ENCODE measurements around the gene DOCK11. TPM values are rescaled to one million over a fixed set of nuclear protein-coding genes. Genes with fewer than 3 reads are reported as not detected.
A peak's percentile ranks its signal among the peaks of the same experiment; 100 is the strongest.
"Not testable (repeated sequence)": the region's sequence is repeated elsewhere in the genome, so short reads cannot be mapped to it uniquely, and the experiment has no call there.

DOCK11 gene
- total RNA-seq, 1 experiment from 2014 or later, result 2.7 TPM

DNA sequence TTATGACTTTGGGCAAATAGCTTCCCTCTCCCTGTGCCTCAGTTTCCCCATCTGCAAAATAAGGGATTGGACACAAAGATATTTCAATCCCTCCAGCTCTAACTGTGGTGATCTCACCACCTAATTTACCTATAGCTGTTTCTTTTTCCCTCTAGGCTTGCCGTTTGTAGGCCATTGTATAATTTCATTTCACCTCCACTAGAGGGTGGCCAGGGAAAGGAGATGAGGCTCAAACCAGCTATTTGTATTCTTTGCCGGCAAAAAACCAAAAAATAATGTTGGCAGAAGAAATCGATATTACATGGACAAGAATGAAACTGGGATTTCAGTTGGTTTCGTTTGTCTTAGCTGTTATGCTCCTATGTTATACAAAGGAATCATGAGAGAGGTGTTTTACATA, 36.1 kb upstream of the DOCK11 start:
- ChIA-PET CTCF (interaction anchor here (0.7 to 1.5 kb wide), 7 partner anchors 13 to 380 kb away, joined by 3 to 45 read pairs (median 4); partner anchors contain the start of gene DOCK11), POLR2A (interaction anchor here (0.8 kb wide), 1 partner anchor 142 kb away, joined by 4 read pairs; no protein-coding TSS in a partner anchor)
- intact Hi-C loops (cut with micrococcal nuclease; ENCODE audit: unreplicated experiment), result loop anchor here (1.0 kb wide), 1 partner anchor 142 kb away; no protein-coding TSS in a partner anchor
- no peak overlapping the region for H3K27ac Mint-ChIP-seq (ENCODE audit: unreplicated experiment)
- no peaks in the 10 kb centered on the region for H3K4me1 Mint-ChIP-seq (ENCODE audit: low read depth, unreplicated experiment)
- BruUV-seq (replicated peaks), result no TSS peak
- no peaks in the 10 kb centered on the region for H3K4me1 ChIP-seq
- no peaks in the 10 kb centered on the region for H3K9me3 ChIP-seq
- no peaks in the 10 kb centered on the region for H3K36me3 Mint-ChIP-seq (ENCODE audit: insufficient read depth, unreplicated experiment)
- peak in 1 of 2 experiments; percentile 28 for DNase-seq
- H3K36me3 ChIP-seq (ENCODE audit: control insufficient read depth, insufficient read depth, low read length), result no peaks in the 10 kb centered on the region
- H3K4me3 ChIP-seq (ENCODE audit: low read depth, low read length), result no peak overlapping the region
- H3K9me3 Mint-ChIP-seq (ENCODE audit: unreplicated experiment), result no peaks in the 10 kb centered on the region
- no peaks in the 10 kb centered on the region for H3K27me3 ChIP-seq (replicated peaks; ENCODE audit: control insufficient read depth, insufficient read depth, low read length)
- no peak overlapping the region for H3K4me3 Mint-ChIP-seq (ENCODE audit: unreplicated experiment)
- H3K27me3 Mint-ChIP-seq (ENCODE audit: insufficient read depth, unreplicated experiment), result no peaks in the 10 kb centered on the region
- TF ChIP-seq, protein P1, sequence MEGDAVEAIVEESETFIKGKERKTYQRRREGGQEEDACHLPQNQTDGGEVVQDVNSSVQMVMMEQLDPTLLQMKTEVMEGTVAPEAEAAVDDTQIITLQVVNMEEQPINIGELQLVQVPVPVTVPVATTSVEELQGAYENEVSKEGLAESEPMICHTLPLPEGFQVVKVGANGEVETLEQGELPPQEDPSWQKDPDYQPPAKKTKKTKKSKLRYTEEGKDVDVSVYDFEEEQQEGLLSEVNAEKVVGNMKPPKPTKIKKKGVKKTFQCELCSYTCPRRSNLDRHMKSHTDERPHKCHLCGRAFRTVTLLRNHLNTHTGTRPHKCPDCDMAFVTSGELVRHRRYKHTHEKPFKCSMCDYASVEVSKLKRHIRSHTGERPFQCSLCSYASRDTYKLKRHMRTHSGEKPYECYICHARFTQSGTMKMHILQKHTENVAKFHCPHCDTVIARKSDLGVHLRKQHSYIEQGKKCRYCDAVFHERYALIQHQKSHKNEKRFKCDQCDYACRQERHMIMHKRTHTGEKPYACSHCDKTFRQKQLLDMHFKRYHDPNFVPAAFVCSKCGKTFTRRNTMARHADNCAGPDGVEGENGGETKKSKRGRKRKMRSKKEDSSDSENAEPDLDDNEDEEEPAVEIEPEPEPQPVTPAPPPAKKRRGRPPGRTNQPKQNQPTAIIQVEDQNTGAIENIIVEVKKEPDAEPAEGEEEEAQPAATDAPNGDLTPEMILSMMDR (IDR thresholded peaks at IDR 0.05; ENCODE audit: insufficient read depth in 1 of 2, low read depth in 1 of 2, low read length in 1 of 2, severe bottlenecking in 1 of 2, unreplicated experiment in 1 of 2), result peak; percentile 39 to 57

DNA sequence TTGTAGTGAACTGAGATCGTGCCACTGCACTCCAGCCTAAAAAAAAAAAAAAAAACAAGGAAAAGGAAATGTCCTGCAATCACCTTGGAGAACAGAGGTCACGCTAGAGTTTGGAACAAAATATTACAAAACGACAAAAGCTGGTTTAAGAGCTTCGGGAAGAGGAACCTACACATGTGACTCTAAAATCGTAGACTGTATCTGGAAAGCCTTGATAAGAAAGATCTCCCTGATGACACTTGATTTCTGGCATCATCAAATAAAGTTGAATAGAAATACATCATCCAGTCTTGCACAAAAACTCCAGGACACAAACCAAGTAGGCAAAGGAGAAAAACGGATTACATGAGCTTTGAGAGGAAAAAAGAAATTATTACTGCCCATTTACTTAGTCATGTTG, 31.1 kb upstream of the DOCK11 start:
- H3K36me3 ChIP-seq (ENCODE audit: control insufficient read depth, insufficient read depth, low read length), result no peaks in the 10 kb centered on the region
- intact Hi-C loops (cut with micrococcal nuclease; ENCODE audit: unreplicated experiment), result no loop called here
- Mint-ChIP-seq H3K36me3 (ENCODE audit: insufficient read depth, unreplicated experiment) (no peaks in the 10 kb centered on the region), H3K4me3 (ENCODE audit: unreplicated experiment) (no peak overlapping the region), H3K27ac (ENCODE audit: unreplicated experiment) (no peak overlapping the region), H3K4me1 (ENCODE audit: low read depth, unreplicated experiment) (no peaks in the 10 kb centered on the region), H3K27me3 (ENCODE audit: insufficient read depth, unreplicated experiment) (no peaks in the 10 kb centered on the region), H3K9me3 (ENCODE audit: unreplicated experiment) (no peaks in the 10 kb centered on the region)
- CTCF ChIA-PET, result no interaction called here
- DNase-seq, result no peak
- H3K9me3 ChIP-seq, result no peaks in the 10 kb centered on the region
- no peak overlapping the region for H3K4me3 ChIP-seq (ENCODE audit: low read depth, low read length)
- H3K27me3 ChIP-seq (replicated peaks; ENCODE audit: control insufficient read depth, insufficient read depth, low read length), result no peaks in the 10 kb centered on the region
- no peaks in the 10 kb centered on the region for H3K4me1 ChIP-seq
- TF ChIP-seq, protein P1 (IDR thresholded peaks at IDR 0.05; ENCODE audit: insufficient read depth in 1 of 2, low read depth in 1 of 2, low read length in 1 of 2, severe bottlenecking in 1 of 2, unreplicated experiment in 1 of 2), result no peak
- no TSS peak for BruUV-seq (replicated peaks)
- POLR2A ChIA-PET, result no interaction called here

DNA sequence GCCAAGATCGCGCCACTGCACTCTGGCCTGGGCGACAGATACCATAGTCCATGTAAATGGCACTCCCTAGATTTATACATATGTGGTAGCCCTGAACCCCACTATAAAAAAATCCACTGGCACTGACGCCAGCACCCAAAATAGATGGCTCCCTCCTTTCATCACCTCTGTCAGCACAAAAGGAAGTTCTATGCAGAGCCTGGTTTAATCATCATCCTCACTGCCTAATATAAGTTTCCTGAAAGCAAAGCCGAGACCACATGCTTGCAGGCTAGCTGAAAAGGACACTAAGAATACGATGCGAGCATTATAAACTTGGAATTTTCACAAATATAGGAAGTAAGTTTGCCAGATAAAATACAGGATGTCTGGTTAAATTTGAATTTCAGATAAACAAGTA, 27.5 kb upstream of the DOCK11 start:
- H3K4me1 Mint-ChIP-seq (ENCODE audit: low read depth, unreplicated experiment), result no peaks in the 10 kb centered on the region
- POLR2A ChIA-PET, result no interaction called here
- H3K9me3 Mint-ChIP-seq (ENCODE audit: unreplicated experiment), result no peaks in the 10 kb centered on the region

DNA sequence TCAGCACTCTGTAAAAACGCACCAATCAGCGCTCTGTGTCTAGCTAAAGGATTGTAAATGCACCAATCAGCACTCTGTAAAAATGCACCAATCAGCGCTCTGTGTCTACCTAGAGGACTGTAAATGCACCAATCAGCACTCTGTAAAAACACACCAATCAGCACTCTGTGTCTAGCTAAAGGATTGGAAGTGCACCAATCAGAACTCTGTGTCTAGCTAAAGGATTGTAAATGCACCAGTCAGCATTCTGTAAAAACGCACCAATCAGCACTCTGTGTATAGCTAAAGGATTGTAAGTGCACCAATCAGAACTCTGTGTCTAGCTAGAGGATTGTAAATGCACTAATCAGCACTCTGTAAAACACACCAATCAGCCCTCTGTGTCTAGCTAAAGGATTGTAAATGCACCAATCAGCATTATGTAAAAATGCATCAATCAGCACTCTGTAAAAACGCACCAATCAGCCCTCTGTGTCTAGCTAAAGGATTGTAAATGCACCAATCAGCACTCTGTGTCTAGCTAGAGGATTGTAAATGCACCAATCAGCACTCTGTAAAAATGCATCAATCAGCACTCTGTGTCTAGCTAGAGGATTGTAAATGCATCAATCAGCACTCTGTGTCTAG, 24.8 kb upstream of the DOCK11 start:
- H3K4me1 Mint-ChIP-seq (ENCODE audit: low read depth, unreplicated experiment); H3K4me1 ChIP-seq; H3K27me3 Mint-ChIP-seq (ENCODE audit: insufficient read depth, unreplicated experiment); BruUV-seq (replicated peaks); H3K4me3 ChIP-seq (ENCODE audit: low read depth, low read length); POLR2A ChIA-PET; DNase-seq; H3K9me3 ChIP-seq; H3K27me3 ChIP-seq (replicated peaks; ENCODE audit: control insufficient read depth, insufficient read depth, low read length); H3K36me3 ChIP-seq (ENCODE audit: control insufficient read depth, insufficient read depth, low read length); H3K36me3 Mint-ChIP-seq (ENCODE audit: insufficient read depth, unreplicated experiment); intact Hi-C loops (cut with micrococcal nuclease; ENCODE audit: unreplicated experiment); H3K27ac Mint-ChIP-seq (ENCODE audit: unreplicated experiment); H3K9me3 Mint-ChIP-seq (ENCODE audit: unreplicated experiment); H3K4me3 Mint-ChIP-seq (ENCODE audit: unreplicated experiment): not testable (repeated sequence)
- CTCF ChIA-PET, result interaction anchor here (0.7 to 0.8 kb wide), 2 partner anchors 9 to 90 kb away, joined by 3 read pairs; no protein-coding TSS in a partner anchor

More for the DNA sequence above, 27.5 kb upstream of the DOCK11 start:
- Histone ChIP-seq H3K4me3 (ENCODE audit: low read depth, low read length) (no peak overlapping the region), H3K9me3 (no peaks in the 10 kb centered on the region), H3K27me3 (replicated peaks; ENCODE audit: control insufficient read depth, insufficient read depth, low read length) (no peaks in the 10 kb centered on the region), H3K4me1 (no peaks in the 10 kb centered on the region), H3K36me3 (ENCODE audit: control insufficient read depth, insufficient read depth, low read length) (no peaks in the 10 kb centered on the region)
- CTCF ChIA-PET, result no interaction called here
- intact Hi-C loops (cut with micrococcal nuclease; ENCODE audit: unreplicated experiment), result no loop called here
- Mint-ChIP-seq H3K4me3 (ENCODE audit: unreplicated experiment) (no peak overlapping the region), H3K36me3 (ENCODE audit: insufficient read depth, unreplicated experiment) (no peaks in the 10 kb centered on the region), H3K27ac (ENCODE audit: unreplicated experiment) (no peak overlapping the region), H3K27me3 (ENCODE audit: insufficient read depth, unreplicated experiment) (no peaks in the 10 kb centered on the region)
- DNase-seq, result no peak
- TF ChIP-seq, protein P1 (IDR thresholded peaks at IDR 0.05; ENCODE audit: insufficient read depth in 1 of 2, low read depth in 1 of 2, low read length in 1 of 2, severe bottlenecking in 1 of 2, unreplicated experiment in 1 of 2), result no peak
- no TSS peak for BruUV-seq (replicated peaks)
